COR-L47 (cell line): Measurements from ENCODE around the gene PRXL2A.
"Not testable (repeated sequence)": the region's sequence is repeated elsewhere in the genome, so short reads cannot be mapped to it uniquely, and the experiment has no call there.

Source experiments
- DNase-seq: peaks from one replicate; lab custom pipeline; 2025; lab: John Stamatoyannopoulos, UW

The PRXL2A gene

GRCh38 chr10:80411267-80411668 lies 2.9 kb downstream of the PRXL2A start:
- DNase-seq: no peak

GRCh38 chr10:80411681-80412220 lies 3.4 kb downstream of the PRXL2A start:
- no peak for DNase-seq

GRCh38 chr10:80412486-80412885 lies 4.1 kb downstream of the PRXL2A start:
- DNase-seq: no peak

GRCh38 chr10:80413271-80413996 lies 5.1 kb downstream of the PRXL2A start:
- peak; percentile 2 for DNase-seq

- DNase-seq: peak; percentile 0
Observed at GRCh38 chr10:80414142-80414895, 6.0 kb downstream of the PRXL2A start.

- DNase-seq: no peak
Observed at GRCh38 chr10:80415734-80416478, 7.6 kb downstream of the PRXL2A start.

- no peak for DNase-seq
Observed at GRCh38 chr10:80416479-80417098, 8.2 kb downstream of the PRXL2A start.

- not testable (repeated sequence) for DNase-seq
Observed at GRCh38 chr10:80417256-80417655, 8.9 kb downstream of the PRXL2A start.

GRCh38 chr10:80421050-80421706 lies 12.8 kb downstream of the PRXL2A start:
- no peak for DNase-seq

- no peak for DNase-seq
Observed at GRCh38 chr10:80421707-80422536, 13.6 kb downstream of the PRXL2A start.

GRCh38 chr10:80425901-80426300 lies 17.6 kb downstream of the PRXL2A start:
- DNase-seq: no peak

- no peak for DNase-seq
Observed at GRCh38 chr10:80427541-80427940, 19.2 kb downstream of the PRXL2A start.

GRCh38 chr10:80429521-80429973 lies 21.2 kb downstream of the PRXL2A start:
- no peak for DNase-seq

GRCh38 chr10:80433134-80433533 lies 24.8 kb downstream of the PRXL2A start:
- DNase-seq: no peak

- no peak for DNase-seq
Observed at GRCh38 chr10:80436446-80437098, 28.2 kb downstream of the PRXL2A start.

- no peak for DNase-seq
Observed at GRCh38 chr10:80437227-80437626, 28.9 kb downstream of the PRXL2A start.

GRCh38 chr10:80441831-80442230 lies 33.5 kb downstream of the PRXL2A start:
- no peak for DNase-seq

GRCh38 chr10:80442879-80443278 lies 34.5 kb downstream of the PRXL2A start:
- no peak for DNase-seq

GRCh38 chr10:80443531-80443974 lies 35.2 kb downstream of the PRXL2A start:
- no peak for DNase-seq

GRCh38 chr10:80444124-80444523 lies 35.8 kb downstream of the PRXL2A start:
- DNase-seq: no peak
